Measurements from ENCODE around the gene INTS7. TPM values are rescaled to one million over a fixed set of nuclear protein-coding genes. Genes with fewer than 3 reads are reported as not detected.
"Not testable (repeated sequence)": the region's sequence is repeated elsewhere in the genome, so short reads cannot be mapped to it uniquely, and the experiment has no call there.

Gene INTS7
- total RNA-seq, 2 experiments from 2014 or later: 27.6 to 29.4 TPM

- no peak overlapping the region for H3K4me3 Mint-ChIP-seq
- H3K36me3 Mint-ChIP-seq: peaks cover 12% of the 10 kb centered on the region
These were observed 61.8 kb downstream of the INTS7 start for GRCh38 chr1:211973541-211973940.

DNA sequence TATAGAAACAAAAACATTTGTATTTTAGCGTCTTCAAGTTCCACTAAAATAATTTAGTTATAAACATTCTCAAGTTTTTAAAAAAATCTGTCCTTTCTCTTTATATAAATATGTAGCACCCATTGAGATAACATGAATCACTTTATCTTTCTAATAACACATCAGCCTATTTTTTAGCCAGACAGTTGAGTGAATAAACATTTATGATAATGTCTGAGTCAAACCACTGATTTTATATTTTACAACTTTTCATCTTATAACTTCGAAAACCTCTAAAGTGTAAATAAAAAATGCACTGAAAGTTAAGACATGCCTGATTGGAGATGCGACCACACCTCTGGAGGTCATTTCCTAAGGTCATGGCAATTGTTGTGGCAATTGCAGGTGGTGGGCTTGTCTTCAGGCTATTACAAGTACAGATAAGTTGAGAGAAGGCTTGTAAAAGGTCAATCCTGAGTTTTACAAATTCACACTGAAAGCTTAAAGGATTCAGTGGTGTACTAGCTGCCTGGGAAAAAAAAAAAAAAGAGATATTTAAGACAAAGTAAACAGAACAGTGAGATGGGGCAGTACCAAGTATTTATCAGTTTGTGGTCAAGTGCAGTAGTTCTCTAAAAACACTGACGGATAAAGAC is 67.0 kb downstream of the INTS7 start:
- H3K27me3 Mint-ChIP-seq: no peaks in the 10 kb centered on the region
- DNase-seq: no peak
- H3K4me3 Mint-ChIP-seq: no peak overlapping the region
- H3K4me1 Mint-ChIP-seq: no peaks in the 10 kb centered on the region
- H3K36me3 Mint-ChIP-seq: peaks cover 32% of the 10 kb centered on the region
- H3K9me3 Mint-ChIP-seq: no peaks in the 10 kb centered on the region
- no peak overlapping the region for H3K27ac Mint-ChIP-seq

More at GRCh38 chr1:211973541-211973940, 61.8 kb downstream of the INTS7 start:
- H3K27me3 Mint-ChIP-seq: no peaks in the 10 kb centered on the region
- DNase-seq: no peak
- no peaks in the 10 kb centered on the region for H3K4me1 Mint-ChIP-seq
- no peaks in the 10 kb centered on the region for H3K9me3 Mint-ChIP-seq
- H3K27ac Mint-ChIP-seq: no peak overlapping the region

DNA sequence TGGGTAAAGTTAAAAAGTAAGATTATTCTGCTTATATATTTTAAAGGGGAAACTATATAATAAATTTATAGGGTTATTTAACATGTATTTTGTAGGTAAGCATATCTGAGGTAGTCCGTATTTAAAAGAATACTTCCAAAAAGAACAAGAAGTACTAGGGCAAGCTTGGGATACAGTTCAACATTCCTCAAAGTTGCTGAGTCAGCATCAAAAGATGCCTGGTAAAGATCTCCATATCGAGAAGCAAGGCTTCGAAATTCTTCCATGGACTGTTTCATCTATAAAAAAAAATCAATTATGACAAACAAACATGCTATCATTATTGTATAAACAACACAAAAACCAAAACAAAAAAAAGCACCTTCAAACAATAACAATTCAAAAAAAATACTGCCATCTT is 67.7 kb downstream of the INTS7 start:
- Mint-ChIP-seq H3K9me3 (no peaks in the 10 kb centered on the region), H3K27ac (no peak overlapping the region), H3K4me3 (no peak overlapping the region), H3K36me3 (peaks cover 37% of the 10 kb centered on the region), H3K4me1 (no peaks in the 10 kb centered on the region), H3K27me3 (no peaks in the 10 kb centered on the region)
- DNase-seq: no peak

GRCh38 chr1:211965108-211965805 is 70.1 kb downstream of the INTS7 start:
- H3K27me3 Mint-ChIP-seq: no peaks in the 10 kb centered on the region
- DNase-seq: no peak
- H3K4me3 Mint-ChIP-seq: no peak overlapping the region
- no peaks in the 10 kb centered on the region for H3K4me1 Mint-ChIP-seq
- no peaks in the 10 kb centered on the region for H3K9me3 Mint-ChIP-seq
- peaks cover 58% of the 10 kb centered on the region for H3K36me3 Mint-ChIP-seq
- H3K27ac Mint-ChIP-seq: no peak overlapping the region

DNA sequence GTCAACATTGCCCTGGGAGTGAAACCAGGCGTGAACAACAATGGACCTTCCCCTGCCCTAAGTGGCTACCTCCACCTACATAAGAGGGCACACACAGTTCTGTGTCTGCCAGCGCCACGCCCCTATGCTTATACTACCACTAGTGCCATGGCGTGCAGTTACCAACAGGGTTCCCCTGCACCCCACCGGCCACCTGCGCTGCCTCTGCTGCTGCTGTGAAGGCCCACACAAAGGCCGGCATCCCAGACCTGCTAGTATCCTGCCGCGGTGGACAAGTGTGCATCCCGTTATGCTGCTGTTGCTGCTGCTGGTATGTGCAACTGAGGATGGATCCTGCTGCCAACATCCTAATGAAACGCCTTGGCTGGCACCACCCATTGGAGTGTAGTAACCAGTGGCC is 75.7 kb downstream of the INTS7 start:
- H3K27ac Mint-ChIP-seq: no peak overlapping the region
- peaks cover 72% of the 10 kb centered on the region for H3K36me3 Mint-ChIP-seq
- no peaks in the 10 kb centered on the region for H3K27me3 Mint-ChIP-seq
- no peaks in the 10 kb centered on the region for H3K4me1 Mint-ChIP-seq
- no peak overlapping the region for H3K4me3 Mint-ChIP-seq
- DNase-seq: no peak
- H3K9me3 Mint-ChIP-seq: peaks cover 2% of the 10 kb centered on the region

DNA sequence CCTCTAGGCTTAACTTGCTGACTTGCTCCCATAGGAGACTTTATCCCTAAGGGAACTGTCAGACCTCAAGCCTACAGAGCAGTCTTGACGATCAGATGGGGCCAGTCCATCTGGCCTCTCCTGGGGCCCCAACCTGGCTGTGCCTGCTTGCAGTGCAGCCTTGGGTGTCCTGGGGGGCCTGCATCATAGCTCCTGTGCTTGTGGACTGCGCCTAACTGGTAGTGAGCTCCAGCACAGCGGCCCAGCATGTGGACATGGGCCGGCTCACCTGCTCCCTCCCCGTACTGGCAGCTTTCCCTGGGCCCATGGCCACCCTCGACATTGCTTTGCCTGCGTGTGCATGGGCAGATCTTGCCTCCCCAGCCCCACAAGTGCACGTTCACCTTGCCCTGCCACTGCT is 76.1 kb downstream of the INTS7 start:
- Mint-ChIP-seq H3K4me1 (no peaks in the 10 kb centered on the region), H3K27me3 (no peaks in the 10 kb centered on the region), H3K36me3 (peaks cover 68% of the 10 kb centered on the region), H3K27ac (no peak overlapping the region), H3K9me3 (peaks cover 2% of the 10 kb centered on the region), H3K4me3 (no peak overlapping the region)
- no peak for DNase-seq

- not testable (repeated sequence) for DNase-seq, H3K4me1 Mint-ChIP-seq, H3K9me3 Mint-ChIP-seq, H3K27me3 Mint-ChIP-seq, H3K4me3 Mint-ChIP-seq, H3K27ac Mint-ChIP-seq
- H3K36me3 Mint-ChIP-seq: peaks cover 30% of the 10 kb centered on the region
These were observed 81.3 kb downstream of the INTS7 start for GRCh38 chr1:211954028-211954427.

GRCh38 chr1:211953543-211953942 is 81.8 kb downstream of the INTS7 start:
- not testable (repeated sequence) for DNase-seq, H3K27me3 Mint-ChIP-seq, H3K27ac Mint-ChIP-seq, H3K9me3 Mint-ChIP-seq, H3K4me1 Mint-ChIP-seq, H3K4me3 Mint-ChIP-seq
- H3K36me3 Mint-ChIP-seq: peaks cover 27% of the 10 kb centered on the region

- DNase-seq: no peak
- no peak overlapping the region for H3K27ac Mint-ChIP-seq
These were observed 83.1 kb downstream of the INTS7 start for GRCh38 chr1:211952299-211952698.

DNA sequence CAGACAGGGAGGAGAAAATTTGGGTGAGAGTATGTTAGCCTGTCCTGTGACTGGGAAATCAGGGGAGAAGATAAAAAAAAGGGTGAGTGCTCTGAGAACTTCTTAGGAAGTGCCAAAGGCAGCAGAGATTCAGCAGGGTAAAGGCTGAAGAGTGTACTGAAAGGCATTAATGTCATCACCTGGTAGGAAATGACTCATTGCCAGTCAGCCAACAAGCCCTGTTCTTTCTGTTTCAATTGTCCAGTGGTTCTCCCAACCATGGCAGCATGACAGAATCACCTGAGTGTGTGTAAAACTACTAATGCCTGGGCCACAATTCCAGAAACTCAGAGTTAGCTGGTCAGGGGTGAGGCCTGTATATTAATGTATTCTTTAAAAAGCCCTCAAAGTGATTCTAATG is 83.5 kb downstream of the INTS7 start:
- Mint-ChIP-seq H3K4me1 (peaks cover 7% of the 10 kb centered on the region), H3K27me3 (no peaks in the 10 kb centered on the region), H3K27ac (no peak overlapping the region), H3K4me3 (no peak overlapping the region), H3K9me3 (peaks cover 2% of the 10 kb centered on the region), H3K36me3 (peaks cover 21% of the 10 kb centered on the region)
- DNase-seq: no peak

More at GRCh38 chr1:211952299-211952698, 83.1 kb downstream of the INTS7 start:
- Mint-ChIP-seq H3K4me1 (peaks cover 7% of the 10 kb centered on the region), H3K27me3 (no peaks in the 10 kb centered on the region), H3K4me3 (no peak overlapping the region), H3K36me3 (peaks cover 26% of the 10 kb centered on the region), H3K9me3 (peaks cover 2% of the 10 kb centered on the region)

GRCh38 chr1:211948377-211948776 is 87.0 kb downstream of the INTS7 start:
- Mint-ChIP-seq H3K27ac (no peak overlapping the region), H3K27me3 (no peaks in the 10 kb centered on the region), H3K36me3 (peaks cover 5% of the 10 kb centered on the region), H3K9me3 (no peaks in the 10 kb centered on the region), H3K4me1 (peaks cover 7% of the 10 kb centered on the region), H3K4me3 (no peak overlapping the region)
- DNase-seq: no peak

DNA sequence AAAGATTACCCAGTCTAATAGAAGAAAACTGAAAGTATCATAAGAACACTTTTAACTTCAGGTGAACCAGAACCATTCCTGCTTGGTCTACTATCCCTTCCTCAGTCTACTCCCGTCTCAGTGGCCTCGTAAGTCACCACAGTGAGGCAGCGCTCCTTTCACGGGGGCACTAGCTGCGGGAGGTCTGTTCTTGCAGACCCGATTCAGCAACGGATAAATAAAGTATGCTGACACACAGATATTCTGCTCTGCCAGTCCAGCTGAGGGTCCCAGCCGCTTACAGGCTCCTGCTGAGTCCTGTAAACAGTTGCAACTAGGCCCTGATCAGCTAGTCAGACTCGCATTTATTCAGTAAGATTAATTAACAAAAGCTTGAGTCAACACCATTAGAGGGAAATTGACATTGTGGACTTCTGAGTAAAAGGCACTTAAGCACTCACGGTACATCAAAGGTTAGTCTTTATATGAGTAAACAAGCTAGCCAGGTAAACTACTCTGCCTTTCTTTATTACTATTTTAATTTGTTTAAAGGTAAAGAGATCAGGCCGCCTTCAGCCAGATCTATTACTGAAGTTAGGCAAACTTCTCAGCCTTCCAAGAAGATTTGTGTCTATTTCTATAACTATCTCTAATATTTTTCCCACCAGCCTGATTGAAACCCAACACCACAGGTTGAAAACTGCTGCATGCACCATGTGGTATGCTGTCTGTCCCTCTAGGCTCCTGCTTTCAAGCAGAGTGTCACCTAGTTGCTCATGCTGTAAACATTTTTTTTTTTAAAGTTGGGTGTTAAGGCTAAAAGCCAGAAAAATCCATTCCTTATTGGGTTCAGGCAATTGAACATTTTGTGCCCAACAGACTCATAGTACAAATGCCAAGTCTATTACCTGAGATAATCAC is 87.7 kb downstream of the INTS7 start:
- no peaks in the 10 kb centered on the region for H3K9me3 Mint-ChIP-seq
- DNase-seq: no peak
- no peak overlapping the region for H3K27ac Mint-ChIP-seq
- H3K4me3 Mint-ChIP-seq: no peak overlapping the region
- peaks cover 7% of the 10 kb centered on the region for H3K4me1 Mint-ChIP-seq
- peaks cover 5% of the 10 kb centered on the region for H3K36me3 Mint-ChIP-seq
- H3K27me3 Mint-ChIP-seq: no peaks in the 10 kb centered on the region

DNA sequence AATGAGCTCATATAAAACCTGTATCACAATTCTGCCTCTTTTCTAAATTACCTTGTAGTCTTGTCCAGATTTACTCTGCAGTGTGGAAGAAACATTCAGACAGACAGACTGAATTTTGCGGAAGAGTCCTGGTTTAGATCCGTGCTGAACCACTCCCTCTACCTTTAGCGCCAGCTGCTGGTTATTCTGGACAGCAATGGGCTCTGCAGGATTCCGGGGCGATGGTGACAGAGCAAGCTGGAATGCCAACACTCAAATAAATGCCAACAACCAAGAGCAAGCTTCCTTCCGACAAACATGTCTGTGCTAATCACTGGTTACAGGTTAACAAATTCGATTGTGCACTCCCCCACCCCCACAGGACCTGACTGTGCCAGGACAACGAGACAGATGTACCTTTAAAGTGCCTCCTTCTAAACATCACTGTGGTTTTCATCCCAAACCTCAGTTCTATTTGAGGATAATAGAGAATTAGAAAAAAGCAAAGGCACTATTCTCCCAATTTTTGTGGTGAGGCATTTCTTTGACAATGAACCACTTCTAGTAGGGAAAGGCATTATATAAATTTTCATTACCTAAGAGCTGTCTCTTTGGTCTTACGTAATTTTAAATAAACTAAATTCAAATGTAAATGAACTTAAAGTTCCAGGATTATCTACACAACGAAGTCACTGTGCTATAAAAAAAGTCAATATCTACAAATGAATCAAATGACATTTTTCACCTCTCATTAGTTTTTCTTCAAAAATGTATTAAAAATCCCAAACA is 90.4 kb downstream of the INTS7 start:
- Mint-ChIP-seq H3K36me3 (peaks cover 8% of the 10 kb centered on the region), H3K27ac (no peak overlapping the region), H3K4me1 (peaks cover 7% of the 10 kb centered on the region), H3K9me3 (no peaks in the 10 kb centered on the region), H3K27me3 (no peaks in the 10 kb centered on the region), H3K4me3 (no peak overlapping the region)
- DNase-seq: no peak

DNA sequence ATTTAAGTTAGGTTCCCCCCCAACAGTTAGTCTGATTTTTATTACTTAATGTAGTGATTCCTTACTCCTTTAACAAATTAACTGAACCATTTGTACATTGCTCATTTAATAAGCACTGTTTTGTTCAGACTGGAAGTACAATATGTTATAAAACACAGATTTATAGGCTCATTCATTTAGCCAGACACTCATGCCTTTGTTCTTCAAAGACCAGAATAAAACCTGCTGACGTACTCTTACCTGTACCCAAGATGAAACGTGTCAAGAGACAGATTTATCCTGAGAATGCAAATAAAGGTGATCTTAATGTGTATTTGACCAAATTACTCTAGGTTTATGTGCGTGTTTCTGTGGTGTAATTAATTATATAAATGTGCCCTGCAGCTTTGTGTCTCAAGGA is 92.8 kb downstream of the INTS7 start:
- H3K27ac Mint-ChIP-seq: no peak overlapping the region
- H3K9me3 Mint-ChIP-seq: no peaks in the 10 kb centered on the region
- DNase-seq: no peak
- H3K27me3 Mint-ChIP-seq: no peaks in the 10 kb centered on the region
- peaks cover 28% of the 10 kb centered on the region for H3K4me1 Mint-ChIP-seq
- peaks cover 9% of the 10 kb centered on the region for H3K36me3 Mint-ChIP-seq
- H3K4me3 Mint-ChIP-seq: no peak overlapping the region
